Measurements from ENCODE around the gene FBXO48.

GRCh38 chr2:68499133-68499532 lies 32.0 kb upstream of the FBXO48 start:
- TF ChIP-seq CTCF (IDR thresholded peaks at IDR 0.05) (no peak), POLR2AphosphoS5 (IDR thresholded peaks at IDR 0.05) (no peak)
